Memory B cell (primary cell): Measurements from ENCODE around the gene VIP.

Source experiments
- ATAC-seq: fragments of 150-1000 bp; cut with Tn5 transposase; 2 replicates; pipeline ENCODE4 v1.10.0; 2021; ENCODE audit warnings: low read depth, mild to moderate bottlenecking, moderate library complexity
- DNase-seq, 2 donors: peaks; one replicate each; pipeline ENCODE4 v3.0.0; 2022; ENCODE audit warnings: low spot score in 2 of 2
- H3K27ac Mint-ChIP-seq: one replicate; pipeline ENCODE4 v1.8.0; 2022; ENCODE audit warnings: mild to moderate bottlenecking, moderate library complexity, mixed read lengths
- H3K27me3 Mint-ChIP-seq: one replicate; pipeline ENCODE4 v1.8.0; 2022; ENCODE audit warnings: mixed read lengths
- H3K36me3 Mint-ChIP-seq: one replicate; pipeline ENCODE4 v1.8.0; 2022; ENCODE audit warnings: mild to moderate bottlenecking, mixed read lengths
- H3K4me1 Mint-ChIP-seq: one replicate; pipeline ENCODE4 v1.8.0; 2022; ENCODE audit warnings: mixed read lengths
- H3K4me3 Mint-ChIP-seq: one replicate; pipeline ENCODE4 v1.8.0; 2022; ENCODE audit warnings: mild to moderate bottlenecking, moderate library complexity, mixed read lengths
- H3K9me3 Mint-ChIP-seq: one replicate; pipeline ENCODE4 v1.8.0; 2022; ENCODE audit warnings: mixed read lengths

Gene VIP

GRCh38 chr6:152746172-152746553, 4.4 kb upstream of the VIP start:
- Mint-ChIP-seq H3K4me1 (no peaks in the 10 kb centered on the region), H3K4me3 (no peak overlapping the region), H3K27ac (no peak overlapping the region), H3K27me3 (no peaks in the 10 kb centered on the region), H3K9me3 (no peaks in the 10 kb centered on the region), H3K36me3 (no peaks in the 10 kb centered on the region)
- DNase-seq: no peak
- ATAC-seq: no peak

GRCh38 chr6:152748843-152749242, 1.8 kb upstream of the VIP start:
- Mint-ChIP-seq H3K9me3 (no peaks in the 10 kb centered on the region), H3K4me1 (no peaks in the 10 kb centered on the region), H3K27ac (no peak overlapping the region), H3K36me3 (no peaks in the 10 kb centered on the region), H3K27me3 (no peaks in the 10 kb centered on the region), H3K4me3 (no peak overlapping the region)
- no peak for DNase-seq
- no peak for ATAC-seq

- Mint-ChIP-seq H3K36me3 (no peaks in the 10 kb centered on the region), H3K27ac (no peak overlapping the region), H3K27me3 (no peaks in the 10 kb centered on the region), H3K9me3 (no peaks in the 10 kb centered on the region), H3K4me1 (no peaks in the 10 kb centered on the region), H3K4me3 (no peak overlapping the region)
- no peak for ATAC-seq
- no peak for DNase-seq
Measured at GRCh38 chr6:152749336-152749735, 1.3 kb upstream of the VIP start.

- Mint-ChIP-seq H3K27ac (no peak overlapping the region), H3K4me3 (no peak overlapping the region), H3K9me3 (peaks cover 2% of the 10 kb centered on the region), H3K36me3 (no peaks in the 10 kb centered on the region), H3K27me3 (peaks cover 1% of the 10 kb centered on the region), H3K4me1 (no peaks in the 10 kb centered on the region)
- DNase-seq: no peak
- no peak for ATAC-seq
Measured at GRCh38 chr6:152765331-152765730, 14.7 kb downstream of the VIP start.

- H3K9me3 Mint-ChIP-seq: no peaks in the 10 kb centered on the region
- peaks cover 1% of the 10 kb centered on the region for H3K27me3 Mint-ChIP-seq
- DNase-seq (no peak), ATAC-seq (no peak)
- H3K36me3 Mint-ChIP-seq: no peaks in the 10 kb centered on the region
- no peaks in the 10 kb centered on the region for H3K4me1 Mint-ChIP-seq
- H3K4me3 Mint-ChIP-seq: no peak overlapping the region
- no peak overlapping the region for H3K27ac Mint-ChIP-seq
Measured at GRCh38 chr6:152769159-152769558, 18.6 kb downstream of the VIP start.

- ATAC-seq (no peak), DNase-seq (no peak)
- no peaks in the 10 kb centered on the region for H3K9me3 Mint-ChIP-seq
- no peak overlapping the region for H3K4me3 Mint-ChIP-seq
- H3K27ac Mint-ChIP-seq: no peak overlapping the region
- H3K27me3 Mint-ChIP-seq: peaks cover 1% of the 10 kb centered on the region
- H3K4me1 Mint-ChIP-seq: no peaks in the 10 kb centered on the region
- H3K36me3 Mint-ChIP-seq: no peaks in the 10 kb centered on the region
Measured at GRCh38 chr6:152769993-152770392, 19.4 kb downstream of the VIP start.

- ATAC-seq (no peak), DNase-seq (no peak)
- H3K4me1 Mint-ChIP-seq: no peaks in the 10 kb centered on the region
- no peaks in the 10 kb centered on the region for H3K36me3 Mint-ChIP-seq
- no peak overlapping the region for H3K4me3 Mint-ChIP-seq
- peaks cover 1% of the 10 kb centered on the region for H3K27me3 Mint-ChIP-seq
- H3K27ac Mint-ChIP-seq: no peak overlapping the region
- H3K9me3 Mint-ChIP-seq: no peaks in the 10 kb centered on the region
Measured at GRCh38 chr6:152771061-152771687, 20.6 kb downstream of the VIP start.

GRCh38 chr6:152775428-152775827, 24.8 kb downstream of the VIP start:
- Mint-ChIP-seq H3K36me3 (no peaks in the 10 kb centered on the region), H3K9me3 (peaks cover 3% of the 10 kb centered on the region), H3K4me1 (no peaks in the 10 kb centered on the region), H3K4me3 (no peak overlapping the region), H3K27ac (no peak overlapping the region), H3K27me3 (no peaks in the 10 kb centered on the region)
- DNase-seq (no peak), ATAC-seq (no peak)

- H3K36me3 Mint-ChIP-seq: no peaks in the 10 kb centered on the region
- H3K4me3 Mint-ChIP-seq: no peak overlapping the region
- H3K9me3 Mint-ChIP-seq: peaks cover 3% of the 10 kb centered on the region
- DNase-seq: no peak
- no peak for ATAC-seq
- no peaks in the 10 kb centered on the region for H3K4me1 Mint-ChIP-seq
- no peaks in the 10 kb centered on the region for H3K27me3 Mint-ChIP-seq
- no peak overlapping the region for H3K27ac Mint-ChIP-seq
Measured at GRCh38 chr6:152776833-152777232, 26.2 kb downstream of the VIP start.

- Mint-ChIP-seq H3K36me3 (no peaks in the 10 kb centered on the region), H3K4me1 (no peaks in the 10 kb centered on the region), H3K27me3 (no peaks in the 10 kb centered on the region), H3K9me3 (peaks cover 3% of the 10 kb centered on the region), H3K4me3 (no peak overlapping the region), H3K27ac (no peak overlapping the region)
- no peak for DNase-seq
- ATAC-seq: no peak
Measured at GRCh38 chr6:152783217-152783878, 32.8 kb downstream of the VIP start.

- DNase-seq (no peak), ATAC-seq (no peak)
- Mint-ChIP-seq H3K36me3 (no peaks in the 10 kb centered on the region), H3K27ac (no peak overlapping the region), H3K9me3 (no peaks in the 10 kb centered on the region), H3K27me3 (peaks cover 2% of the 10 kb centered on the region), H3K4me1 (no peaks in the 10 kb centered on the region), H3K4me3 (no peak overlapping the region)
Measured at GRCh38 chr6:152794696-152795095, 44.1 kb downstream of the VIP start.

GRCh38 chr6:152804150-152804549, 53.6 kb downstream of the VIP start:
- DNase-seq (no peak), ATAC-seq (no peak)
- Mint-ChIP-seq H3K4me3 (no peak overlapping the region), H3K36me3 (no peaks in the 10 kb centered on the region), H3K27me3 (no peaks in the 10 kb centered on the region), H3K4me1 (no peaks in the 10 kb centered on the region), H3K27ac (no peak overlapping the region), H3K9me3 (peaks cover 7% of the 10 kb centered on the region)
